K562 (cell line): Measurements from ENCODE around the gene TMED6. TPM values are rescaled to one million over a fixed set of nuclear protein-coding genes. Genes with fewer than 3 reads are reported as not detected.
A peak's percentile ranks its signal among the peaks of the same experiment; 100 is the strongest.

Experiments used
- CBFA2T3 ChIP-seq: fragments of 450-650 bp; IDR thresholded peaks from 2 replicates; pipeline ENCODE4 v1.6.1; 2017
- FOS ChIP-seq: IDR thresholded peaks from 3 replicates; pipeline ENCODE4 v1.6.1; 2011; ENCODE audit not compliant: insufficient read length; ENCODE audit errors: extremely low read depth
- HDAC3 ChIP-seq: fragments of 450-650 bp; IDR thresholded peaks from 2 replicates; pipeline ENCODE4 v1.6.1; 2018; ENCODE audit warnings: borderline replicate concordance, mild to moderate bottlenecking, moderate library complexity; ENCODE audit not compliant: partially characterized antibody
- HNRNPL ChIP-seq: fragments of 200-400 bp; formaldehyde crosslinking; IDR thresholded peaks from 2 replicates; pipeline ENCODE4 v1.6.1; 2017; ENCODE audit warnings: low read depth, mild to moderate bottlenecking, low read length
- JUND ChIP-seq, 2 experiments: IDR thresholded peaks; 2 replicates in 1 of 2; 3 replicates in 1 of 2; pipeline ENCODE4 v1.6.1; 2011; ENCODE audit warnings: borderline replicate concordance in 2 of 2, low read depth in 2 of 2, low read length in 2 of 2, improper control_type of control experiment in 1 of 2, missing biosample characterization in 1 of 2, missing genetic modification characterization in 1 of 2, missing genetic modification reagents in 1 of 2
- KDM4B ChIP-seq, 2 experiments: fragments of 450-650 bp in 1 of 2; sonication (generic) in 1 of 2; IDR thresholded peaks; 2 replicates each; pipeline ENCODE4 v1.6.1; 2016 to 2017; ENCODE audit warnings: borderline replicate concordance in 2 of 2, antibody characterized with exemption in 1 of 2, low read depth in 1 of 2, mild to moderate bottlenecking in 1 of 2
- PRDM10 ChIP-seq: fragments of 450-650 bp; IDR thresholded peaks from 2 replicates; pipeline ENCODE4 v1.6.1; 2018; ENCODE audit not compliant: partially characterized antibody
- PURB ChIP-seq: sonication (generic); formaldehyde crosslinking; IDR thresholded peaks from 2 replicates; pipeline ENCODE4 v1.9.0; 2021; ENCODE audit warnings: low read depth, mild to moderate bottlenecking, missing genetic modification reagents
- SMAD4 ChIP-seq: fragments of 250-450 bp; sonication (Bioruptor Pico); conservative IDR thresholded peaks from 2 replicates; pipeline ENCODE4 v1.8.0; 2021; ENCODE audit warnings: inconsistent platforms, mild to moderate bottlenecking, moderate library complexity
- SNIP1 ChIP-seq: fragments of 450-650 bp; IDR thresholded peaks from 2 replicates; pipeline ENCODE4 v1.7.1; 2017; ENCODE audit warnings: low read depth, mild to moderate bottlenecking
- ZBTB7A ChIP-seq: IDR thresholded peaks from 2 replicates; pipeline ENCODE4 v1.6.1; 2011; ENCODE audit warnings: low read depth, mild to moderate bottlenecking, low read length, moderate library complexity, borderline replicate concordance; ENCODE audit not compliant: control insufficient read depth
- ZFP36 ChIP-seq: fragments of 150-350 bp; IDR thresholded peaks from 2 replicates; pipeline ENCODE4 v1.6.1; 2018; ENCODE audit warnings: low read length, low read depth; ENCODE audit not compliant: partially characterized antibody
- ZKSCAN8 ChIP-seq: fragments of 200-800 bp; sonication (Bioruptor generic); IDR thresholded peaks from 2 replicates; pipeline ENCODE4 v1.6.1; 2016; ENCODE audit warnings: missing genetic modification characterization, missing compliant biosample characterization
- ZNF174 ChIP-seq: fragments of 250-450 bp; sonication (Bioruptor Pico); IDR thresholded peaks from 2 replicates; pipeline ENCODE4 v1.4.0; 2020; ENCODE audit warnings: mild to moderate bottlenecking
- ZNF395 ChIP-seq: fragments of 200-800 bp; sonication (Bioruptor generic); IDR thresholded peaks from 2 replicates; pipeline ENCODE4 v1.6.1; 2017; ENCODE audit warnings: missing genetic modification characterization, missing compliant biosample characterization
- ZNF445 ChIP-seq: fragments of 250-450 bp; sonication (Bioruptor Pico); IDR thresholded peaks from 2 replicates; pipeline ENCODE4 v1.4.0; 2020; ENCODE audit warnings: low read depth, mild to moderate bottlenecking, moderate library complexity
- polyA plus RNA-seq, 8 experiments: library from polyadenylated mRNA; depleted of rRNA in 4 of 8; stranded (reverse) in 5 of 8; unstranded in 3 of 8; fragments of >200 nt; fragmentation: Nextera tagmentation in 2 of 8; fragmentation: Illumina TruSeq in 1 of 8; extraction: Ambion mirVana in 2 of 8; extraction: Trizol in 1 of 8; gene quantifications; 2 replicates each; pipeline versions ENCODE4 v1.2.1 to v1.2.3, GENCODE V29; 2011 to 2014; ENCODE audit warnings: inconsistent platforms in 1 of 8, missing spikeins in 1 of 8
- total RNA-seq, 7 experiments: library from RNA; depleted of rRNA in 6 of 7; stranded (reverse); fragments of >200 nt in 6 of 7; fragmentation: Illumina TruSeq in 2 of 7; extraction: Trizol in 2 of 7; gene quantifications; 2 replicates each; pipeline versions ENCODE4 v1.2.1 to v1.2.3, GENCODE V29; 2011 to 2021; ENCODE audit warnings: low replicate concordance in 1 of 7
- TF ChIP-seq, protein P1 (sequence below): fragments of 250-450 bp; sonication (Bioruptor Pico); IDR thresholded peaks from 2 replicates; pipeline ENCODE4 v1.4.0; 2020; ENCODE audit warnings: borderline replicate concordance
- TF ChIP-seq, protein P2 (sequence below): sonication (generic); formaldehyde crosslinking; IDR thresholded peaks from 2 replicates; pipeline ENCODE4 v1.5.0; 2020; ENCODE audit warnings: missing genetic modification reagents

Gene TMED6
- total and polyA plus RNA-seq, 9 of the 15 experiments (the other 6 are each of a cell fraction or from before 2014, with no cell fraction given), result 0.14 to 0.45 (median 0.25) TPM; not detected in 2

GRCh38 chr16:69399361-69399760 lies 47.8 kb upstream of the TMED6 start (continued):
- TF ChIP-seq PRDM10, result peak; percentile 76
- TF ChIP-seq, protein P1, sequence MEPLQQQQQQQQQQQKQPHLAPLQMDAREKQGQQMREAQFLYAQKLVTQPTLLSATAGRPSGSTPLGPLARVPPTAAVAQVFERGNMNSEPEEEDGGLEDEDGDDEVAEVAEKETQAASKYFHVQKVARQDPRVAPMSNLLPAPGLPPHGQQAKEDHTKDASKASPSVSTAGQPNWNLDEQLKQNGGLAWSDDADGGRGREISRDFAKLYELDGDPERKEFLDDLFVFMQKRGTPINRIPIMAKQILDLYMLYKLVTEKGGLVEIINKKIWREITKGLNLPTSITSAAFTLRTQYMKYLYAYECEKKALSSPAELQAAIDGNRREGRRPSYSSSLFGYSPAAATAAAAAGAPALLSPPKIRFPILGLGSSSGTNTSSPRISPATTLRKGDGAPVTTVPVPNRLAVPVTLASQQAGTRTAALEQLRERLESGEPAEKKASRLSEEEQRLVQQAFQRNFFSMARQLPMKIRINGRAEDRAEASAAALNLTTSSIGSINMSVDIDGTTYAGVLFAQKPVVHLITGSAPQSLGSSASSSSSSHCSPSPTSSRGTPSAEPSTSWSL (CRISPR knock-in tag), result no peak
- TF ChIP-seq ZBTB7A, result no peak
- no peak for TF ChIP-seq PURB
- no peak for TF ChIP-seq SMAD4 (CRISPR knock-in tag)
- TF ChIP-seq ZFP36, result no peak
- 0 out of 2 replicates have a peak, but pooled peaks have one; percentile 11 for TF ChIP-seq ZNF395 (CRISPR knock-in tag)
- TF ChIP-seq HNRNPL, result no peak
- no peak for TF ChIP-seq KDM4B (IDR thresholded peaks at IDR 0.05; ENCODE audit: borderline replicate concordance in 2 of 2, low read depth in 1 of 2)
- TF ChIP-seq, protein P2, sequence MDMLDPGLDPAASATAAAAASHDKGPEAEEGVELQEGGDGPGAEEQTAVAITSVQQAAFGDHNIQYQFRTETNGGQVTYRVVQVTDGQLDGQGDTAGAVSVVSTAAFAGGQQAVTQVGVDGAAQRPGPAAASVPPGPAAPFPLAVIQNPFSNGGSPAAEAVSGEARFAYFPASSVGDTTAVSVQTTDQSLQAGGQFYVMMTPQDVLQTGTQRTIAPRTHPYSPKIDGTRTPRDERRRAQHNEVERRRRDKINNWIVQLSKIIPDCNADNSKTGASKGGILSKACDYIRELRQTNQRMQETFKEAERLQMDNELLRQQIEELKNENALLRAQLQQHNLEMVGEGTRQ, result peak; percentile 81
- TF ChIP-seq ZKSCAN8, result no peak
- no peak for TF ChIP-seq SNIP1
- no peak for TF ChIP-seq ZNF445 (CRISPR knock-in tag)
- TF ChIP-seq JUND (IDR thresholded peaks at IDR 0.05; ENCODE audit: borderline replicate concordance, low read depth, low read length), result no peak
- no peak for TF ChIP-seq JUND (tag; IDR thresholded peaks at IDR 0.05; ENCODE audit: borderline replicate concordance, low read depth, low read length)
- TF ChIP-seq FOS, result no peak
- 0 out of 2 replicates have a peak, but pooled peaks have one; percentile 5 for TF ChIP-seq CBFA2T3
- TF ChIP-seq HDAC3, result no peak
- TF ChIP-seq ZNF174 (CRISPR knock-in tag), result no peak
